Prostate gland (tissue), 2 donors: ENCODE measurements around the gene PFKP.

Experiments
- POLR2A ChIP-seq: fragments of 450-650 bp; IDR thresholded peaks from one replicate; pipeline ENCODE4 v1.6.1; 2016; ENCODE audit warnings: antibody characterized with exemption, mild to moderate bottlenecking
- TF ChIP-seq, protein P1 (sequence below), 4 experiments: fragments of 200-600 bp in 2 of 4; fragments of 450-650 bp in 2 of 4; sonication (generic) in 2 of 4; IDR thresholded peaks; 1 replicate in 3 of 4; 2 replicates in 1 of 4; pipeline ENCODE4 v1.5.1; 2016 to 2019; ENCODE audit warnings: antibody characterized with exemption in 4 of 4, mild to moderate bottlenecking in 2 of 4, moderate library complexity in 2 of 4

DNA sequence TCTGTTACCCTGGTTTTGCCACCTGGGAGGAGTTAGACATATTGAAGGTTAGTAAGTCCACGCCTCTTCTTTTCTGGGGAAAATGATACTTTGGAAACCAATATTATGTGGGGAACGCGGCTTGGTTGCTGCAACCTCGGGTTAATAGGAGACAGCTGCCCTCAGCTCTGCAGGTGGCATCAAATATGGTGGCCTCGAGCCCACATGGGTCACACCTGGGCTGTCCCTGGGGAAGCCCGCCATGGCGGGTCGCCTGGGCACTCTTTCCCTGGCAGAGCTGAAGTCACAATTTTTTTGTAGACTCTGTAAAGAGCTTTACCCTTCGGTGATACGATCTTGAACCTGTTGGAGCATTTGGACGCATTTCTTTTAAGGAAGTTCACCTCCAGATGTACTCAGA is 2.5 kb downstream of the PFKP start:
- TF ChIP-seq, protein P1, sequence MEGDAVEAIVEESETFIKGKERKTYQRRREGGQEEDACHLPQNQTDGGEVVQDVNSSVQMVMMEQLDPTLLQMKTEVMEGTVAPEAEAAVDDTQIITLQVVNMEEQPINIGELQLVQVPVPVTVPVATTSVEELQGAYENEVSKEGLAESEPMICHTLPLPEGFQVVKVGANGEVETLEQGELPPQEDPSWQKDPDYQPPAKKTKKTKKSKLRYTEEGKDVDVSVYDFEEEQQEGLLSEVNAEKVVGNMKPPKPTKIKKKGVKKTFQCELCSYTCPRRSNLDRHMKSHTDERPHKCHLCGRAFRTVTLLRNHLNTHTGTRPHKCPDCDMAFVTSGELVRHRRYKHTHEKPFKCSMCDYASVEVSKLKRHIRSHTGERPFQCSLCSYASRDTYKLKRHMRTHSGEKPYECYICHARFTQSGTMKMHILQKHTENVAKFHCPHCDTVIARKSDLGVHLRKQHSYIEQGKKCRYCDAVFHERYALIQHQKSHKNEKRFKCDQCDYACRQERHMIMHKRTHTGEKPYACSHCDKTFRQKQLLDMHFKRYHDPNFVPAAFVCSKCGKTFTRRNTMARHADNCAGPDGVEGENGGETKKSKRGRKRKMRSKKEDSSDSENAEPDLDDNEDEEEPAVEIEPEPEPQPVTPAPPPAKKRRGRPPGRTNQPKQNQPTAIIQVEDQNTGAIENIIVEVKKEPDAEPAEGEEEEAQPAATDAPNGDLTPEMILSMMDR (IDR thresholded peaks at IDR 0.05), result no peak
- no peak for TF ChIP-seq POLR2A
